Neural cell (in vitro differentiated cells): ENCODE data around the gene CTCF. TPM values are rescaled to one million over a fixed set of nuclear protein-coding genes. Genes with fewer than 3 reads are reported as not detected.

Experiments
- H2AFZ ChIP-seq: fragments of 200-600, 300-800 bp; sonication (generic), shearing (Covaris generic); 2 replicates; pipeline ENCODE4 v1.6.0; 2014; ENCODE audit warnings: low read depth, mild to moderate bottlenecking, antibody characterized with exemption, low read length, moderate library complexity
- H3F3A ChIP-seq: fragments of 200-600 bp; shearing (Covaris generic); 2 replicates; pipeline ENCODE4 v1.6.1; 2016; ENCODE audit warnings: mild to moderate bottlenecking, moderate library complexity, mixed read lengths, antibody characterized with exemption, low read length; ENCODE audit not compliant: insufficient read depth, poor library complexity, severe bottlenecking
- H3K27ac ChIP-seq: fragments of 200-600, 300-800 bp; sonication (generic), shearing (Covaris generic); 2 replicates; pipeline ENCODE4 v1.5.1; 2014; ENCODE audit warnings: mild to moderate bottlenecking, low read length, moderate library complexity
- H3K27me3 ChIP-seq: fragments of 300-800, 200-600 bp; sonication (generic), shearing (Covaris generic); 2 replicates; pipeline ENCODE4 v1.6.0; 2014; ENCODE audit warnings: mild to moderate bottlenecking, low read depth, low read length, moderate library complexity; ENCODE audit not compliant: insufficient read depth
- H3K36me3 ChIP-seq: fragments of 300-800, 200-600 bp; sonication (generic), shearing (Covaris generic); 2 replicates; pipeline ENCODE4 v1.5.1; 2014; ENCODE audit warnings: mild to moderate bottlenecking, antibody characterized with exemption, low read length, moderate library complexity; ENCODE audit not compliant: insufficient read depth
- H3K4me2 ChIP-seq: fragments of 300-800, 200-600 bp; sonication (generic), shearing (Covaris generic); 2 replicates; pipeline ENCODE4 v1.6.0; 2014; ENCODE audit warnings: mild to moderate bottlenecking, low read length
- H3K4me3 ChIP-seq: fragments of 300-800, 200-600 bp; sonication (generic), shearing (Covaris generic); 2 replicates; pipeline ENCODE4 v1.5.1; 2014; ENCODE audit warnings: mild to moderate bottlenecking, low read length, moderate library complexity
- H3K79me2 ChIP-seq: fragments of 200-600 bp; shearing (Covaris generic); replicated peaks from 2 replicates; pipeline ENCODE4 v1.6.0; 2014; ENCODE audit warnings: mild to moderate bottlenecking, low read length, moderate library complexity; ENCODE audit not compliant: insufficient read depth
- H3K9ac ChIP-seq: fragments of 300-800, 200-600 bp; sonication (generic), shearing (Covaris generic); 2 replicates; pipeline ENCODE4 v1.6.1; 2016; ENCODE audit warnings: mild to moderate bottlenecking, low read length, mixed read lengths
- H3K9me2 ChIP-seq: fragments of 200-600 bp; shearing (Covaris generic); 2 replicates; pipeline ENCODE4 v1.6.1; 2016; ENCODE audit warnings: mild to moderate bottlenecking, low read length, mixed read lengths; ENCODE audit not compliant: insufficient read depth
- H3K9me3 ChIP-seq: fragments of 200-600, 300-800 bp; sonication (generic), shearing (Covaris generic); 2 replicates; pipeline ENCODE4 v1.6.1; 2016; ENCODE audit warnings: mild to moderate bottlenecking, mixed run types, low read length, moderate library complexity, mixed read lengths
- H4K20me1 ChIP-seq: fragments of 200-600 bp; shearing (Covaris generic); 2 replicates; pipeline ENCODE4 v1.6.1; 2016; ENCODE audit warnings: mild to moderate bottlenecking, mixed run types; ENCODE audit not compliant: insufficient read depth
- CTCF ChIP-seq: fragments of 450-650 bp; IDR thresholded peaks from 2 replicates; pipeline ENCODE4 v1.5.1; 2014; ENCODE audit warnings: antibody characterized with exemption, mild to moderate bottlenecking, moderate library complexity; ENCODE audit not compliant: poor library complexity, severe bottlenecking
- EP300 ChIP-seq: fragments of 450-650 bp; conservative IDR thresholded peaks from 2 replicates; pipeline ENCODE4 v1.6.1; 2014; ENCODE audit warnings: antibody characterized with exemption, mild to moderate bottlenecking, moderate library complexity; ENCODE audit not compliant: poor library complexity, severe bottlenecking
- EZH2 ChIP-seq: fragments of 200-600, 300-800 bp; shearing (Covaris generic), sonication (generic); IDR thresholded peaks from 2 replicates; pipeline ENCODE4 v1.6.1; 2014; ENCODE audit warnings: antibody characterized with exemption, low read length, borderline replicate concordance, mild to moderate bottlenecking; ENCODE audit not compliant: insufficient read depth, poor library complexity, severe bottlenecking
- MXI1 ChIP-seq: fragments of 450-650 bp; conservative IDR thresholded peaks from 2 replicates; pipeline ENCODE4 v1.6.1; 2014; ENCODE audit warnings: antibody characterized with exemption, mild to moderate bottlenecking; ENCODE audit not compliant: poor library complexity, severe bottlenecking
- POLR2AphosphoS5 ChIP-seq: IDR thresholded peaks from 2 replicates; pipeline ENCODE4 v1.6.1; 2012
- RAD21 ChIP-seq: fragments of 450-650 bp; conservative IDR thresholded peaks from 2 replicates; pipeline ENCODE4 v1.6.1; 2014; ENCODE audit warnings: antibody characterized with exemption, mild to moderate bottlenecking, moderate library complexity
- REST ChIP-seq: IDR thresholded peaks from 2 replicates; pipeline ENCODE4 v1.6.1; 2012; ENCODE audit warnings: borderline replicate concordance
- SMC3 ChIP-seq: fragments of 450-650 bp; conservative IDR thresholded peaks from 2 replicates; pipeline ENCODE4 v1.6.1; 2014; ENCODE audit warnings: antibody characterized with exemption, mild to moderate bottlenecking, moderate library complexity; ENCODE audit not compliant: poor library complexity
- TAF1 ChIP-seq: IDR thresholded peaks from 2 replicates; pipeline ENCODE4 v1.6.1; 2012; ENCODE audit warnings: low read depth
- polyA plus RNA-seq: library from polyadenylated mRNA; depleted of rRNA; stranded (reverse); fragments of >200 nt; gene quantifications from 2 replicates; pipeline ENCODE4 v1.2.3, GENCODE V29; 2014

CTCF gene
- polyA plus RNA-seq, 1 donor from 2014 or later: 42.8 TPM

- H3K9ac ChIP-seq: no peak overlapping the region
- no peak overlapping the region for H2AFZ ChIP-seq
- H3F3A ChIP-seq: no peaks in the 10 kb centered on the region
- H3K79me2 ChIP-seq: no peaks in the 10 kb centered on the region
- H3K27ac ChIP-seq: no peak overlapping the region
- no peaks in the 10 kb centered on the region for H3K9me2 ChIP-seq
- H3K4me3 ChIP-seq: no peak overlapping the region
- no peak overlapping the region for H3K4me2 ChIP-seq
- H4K20me1 ChIP-seq: no peaks in the 10 kb centered on the region
- H3K9me3 ChIP-seq: no peaks in the 10 kb centered on the region
- no peak for TF ChIP-seq CTCF
- no peak for TF ChIP-seq RAD21
- TF ChIP-seq POLR2AphosphoS5: no peak
- TF ChIP-seq REST: no peak
- no peak for TF ChIP-seq TAF1
- TF ChIP-seq MXI1: no peak
- no peak for TF ChIP-seq SMC3
- TF ChIP-seq EZH2: no peak
- no peak for TF ChIP-seq EP300
- no peaks in the 10 kb centered on the region for H3K27me3 ChIP-seq
- H3K36me3 ChIP-seq: no peaks in the 10 kb centered on the region
These were observed 44.5 kb upstream of the CTCF start for GRCh38 chr16:67517661-67518423.

- TF ChIP-seq CTCF (no peak), EZH2 (no peak), EP300 (no peak), MXI1 (no peak), POLR2AphosphoS5 (no peak), REST (no peak)
- Histone ChIP-seq H3K9me3 (no peaks in the 10 kb centered on the region), H4K20me1 (no peaks in the 10 kb centered on the region), H3F3A (no peaks in the 10 kb centered on the region), H3K27ac (no peak overlapping the region), H3K4me2 (no peak overlapping the region), H3K4me3 (no peak overlapping the region), H3K9ac (no peak overlapping the region), H3K79me2 (no peaks in the 10 kb centered on the region), H3K36me3 (no peaks in the 10 kb centered on the region), H3K9me2 (no peaks in the 10 kb centered on the region), H2AFZ (no peak overlapping the region), H3K27me3 (no peaks in the 10 kb centered on the region)
These were observed 43.6 kb upstream of the CTCF start for GRCh38 chr16:67518676-67519075.
